Mesenchymal stem cell (in vitro differentiated cells and primary cell): ENCODE data around the gene FGGY.

Experiments used
- DNase-seq: peaks from one replicate; pipeline ENCODE4 v3.0.0-alpha.2; 2013
- H2AFZ ChIP-seq: one replicate; pipeline ENCODE4 v1.6.1; 2013; ENCODE audit warnings: low read depth, mild to moderate bottlenecking, control low read depth, inconsistent platforms, low read length, moderate library complexity
- H2AK5ac ChIP-seq: 2 replicates; pipeline ENCODE4 v1.6.1; 2013; ENCODE audit warnings: low read length, moderate library complexity, mild to moderate bottlenecking, inconsistent platforms; ENCODE audit not compliant: severe bottlenecking
- H2BK120ac ChIP-seq: one replicate; pipeline ENCODE4 v1.6.1; 2013; ENCODE audit warnings: low read depth, mild to moderate bottlenecking, inconsistent platforms, low read length, moderate library complexity
- H2BK12ac ChIP-seq, 2 experiments: one replicate each; pipeline ENCODE4 v1.6.1; 2013; ENCODE audit warnings: inconsistent platforms in 2 of 2, low read length in 2 of 2, mild to moderate bottlenecking in 2 of 2, moderate library complexity in 2 of 2, control low read depth in 1 of 2
- H2BK15ac ChIP-seq: one replicate; pipeline ENCODE4 v1.6.1; 2013; ENCODE audit warnings: mild to moderate bottlenecking, low read depth, inconsistent platforms; ENCODE audit not compliant: poor library complexity, severe bottlenecking
- H2BK5ac ChIP-seq: 2 replicates; pipeline ENCODE4 v1.6.1; 2013; ENCODE audit warnings: low read depth, mild to moderate bottlenecking, low read length, control low read depth, inconsistent platforms; ENCODE audit not compliant: poor library complexity, severe bottlenecking
- H3K14ac ChIP-seq, 2 experiments: one replicate each; pipeline ENCODE4 v1.6.1; 2013; ENCODE audit warnings: inconsistent platforms in 2 of 2, low read length in 2 of 2, control low read depth in 1 of 2, mild to moderate bottlenecking in 1 of 2, moderate library complexity in 1 of 2
- H3K18ac ChIP-seq, 2 experiments: one replicate each; pipeline ENCODE4 v1.6.1; 2013; ENCODE audit warnings: inconsistent platforms in 2 of 2, low read length in 2 of 2, control low read depth in 1 of 2, low read depth in 1 of 2, mild to moderate bottlenecking in 1 of 2
- H3K23ac ChIP-seq, 2 experiments: one replicate each; pipeline ENCODE4 v1.6.1; 2013; ENCODE audit warnings: inconsistent platforms in 2 of 2, low read length in 2 of 2, mild to moderate bottlenecking in 2 of 2, moderate library complexity in 2 of 2, control low read depth in 1 of 2
- H3K27ac ChIP-seq: 2 replicates; pipeline ENCODE4 v1.5.1; 2013; ENCODE audit warnings: mild to moderate bottlenecking, moderate library complexity, low read length, control low read depth, inconsistent platforms; ENCODE audit not compliant: poor library complexity, severe bottlenecking
- H3K27me3 ChIP-seq, 2 experiments: 2 replicates each; pipeline versions ENCODE4 v1.6.1 to v1.7.0; 2013; ENCODE audit warnings: low read length in 2 of 2, mild to moderate bottlenecking in 2 of 2, moderate library complexity in 2 of 2, control low read depth in 1 of 2, inconsistent platforms in 1 of 2; ENCODE audit not compliant: control insufficient read depth in 1 of 2, insufficient read depth in 1 of 2
- H3K36me3 ChIP-seq, 2 experiments: 2 replicates each; pipeline versions ENCODE4 v1.6.1 to v1.7.0; 2013; ENCODE audit warnings: low read length in 2 of 2, control low read depth in 1 of 2, inconsistent platforms in 1 of 2, low read depth in 1 of 2, mild to moderate bottlenecking in 1 of 2; ENCODE audit not compliant: insufficient read depth in 2 of 2, control insufficient read depth in 1 of 2
- H3K4ac ChIP-seq, 2 experiments: one replicate each; pipeline ENCODE4 v1.6.1; 2013; ENCODE audit warnings: inconsistent platforms in 2 of 2, low read length in 2 of 2, mild to moderate bottlenecking in 2 of 2, moderate library complexity in 2 of 2, control low read depth in 1 of 2, low read depth in 1 of 2
- H3K4me1 ChIP-seq: 2 replicates; pipeline ENCODE4 v1.6.1; 2013; ENCODE audit warnings: low read depth, low read length, control low read depth; ENCODE audit not compliant: control insufficient read depth, insufficient read depth
- H3K4me2 ChIP-seq: 2 replicates; pipeline ENCODE4 v1.6.1; 2013; ENCODE audit warnings: low read length, mild to moderate bottlenecking, inconsistent platforms; ENCODE audit not compliant: poor library complexity, severe bottlenecking
- H3K4me3 ChIP-seq, 2 experiments: 2 replicates each; pipeline versions ENCODE4 v1.5.1 to v1.7.0; 2013; ENCODE audit warnings: low read length in 2 of 2, mild to moderate bottlenecking in 2 of 2, control low read depth in 1 of 2, low read depth in 1 of 2; ENCODE audit not compliant: insufficient read depth in 1 of 2
- H3K79me1 ChIP-seq: replicated peaks from 2 replicates; pipeline ENCODE4 v1.6.1; 2013; ENCODE audit warnings: mild to moderate bottlenecking, control low read depth, low read length, inconsistent platforms; ENCODE audit not compliant: poor library complexity, severe bottlenecking
- H3K9ac ChIP-seq: 2 replicates; pipeline ENCODE4 v1.7.0; 2013; ENCODE audit warnings: mild to moderate bottlenecking, low read length, moderate library complexity
- H3K9me3 ChIP-seq: 2 replicates; pipeline ENCODE4 v1.7.0; 2013; ENCODE audit warnings: mild to moderate bottlenecking, low read length; ENCODE audit not compliant: control insufficient read depth
- H4K8ac ChIP-seq: one replicate; pipeline ENCODE4 v1.6.1; 2013; ENCODE audit warnings: inconsistent platforms, mild to moderate bottlenecking, low read length, moderate library complexity
- H4K91ac ChIP-seq: one replicate; pipeline ENCODE4 v1.6.1; 2013; ENCODE audit warnings: mild to moderate bottlenecking, low read length, inconsistent platforms
- WGBS: methylation state at CpG from one replicate; pipeline ENCODE4 v1.1.7; 2013; ENCODE audit warnings: mixed read lengths; 5-methylcytosine and 5-hydroxymethylcytosine counted together

FGGY gene

DNA sequence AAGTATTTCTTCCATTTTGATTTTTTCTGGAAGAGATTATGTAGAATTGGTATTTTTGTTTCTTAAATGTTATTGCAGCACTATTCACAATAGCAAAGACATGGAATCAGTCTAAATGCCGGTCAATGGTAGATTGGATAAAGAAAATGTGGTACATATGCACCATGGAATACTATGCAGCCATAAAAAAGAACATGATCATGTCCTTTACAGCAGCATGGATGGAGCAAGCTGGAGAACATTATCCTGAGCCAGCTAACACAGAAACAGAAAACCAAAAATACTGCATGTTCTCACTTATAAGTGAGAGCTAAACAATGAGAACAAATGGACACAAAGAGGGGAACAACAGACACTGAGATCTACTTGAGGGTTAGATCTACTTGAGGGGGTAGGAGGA is 5.4 kb downstream of the FGGY start:
- Histone ChIP-seq H3K23ac (no peak overlapping the region), H3K27ac (no peak overlapping the region), H3K14ac (no peak overlapping the region), H2AK5ac (no peak overlapping the region), H2BK120ac (no peak overlapping the region), H3K4me1 (peaks cover 3% of the 10 kb centered on the region), H2BK15ac (no peak overlapping the region), H3K9ac (no peak overlapping the region), H3K4me2 (no peak overlapping the region), H2BK5ac (no peak overlapping the region), H3K36me3 (peaks cover 0 to 10% of the 10 kb centered on the region in 2 experiments), H2AFZ (no peak overlapping the region), H3K27me3 (no peaks in the 10 kb centered on the region), H3K18ac (no peak overlapping the region), H3K4ac (no peak overlapping the region), H2BK12ac (no peak overlapping the region), H3K4me3 (no peak overlapping the region), H4K8ac (no peak overlapping the region), H3K9me3 (peaks cover 18% of the 10 kb centered on the region), H3K79me1 (peaks cover 12% of the 10 kb centered on the region), H4K91ac (no peak overlapping the region)
- no peak for DNase-seq
- no CpG with 5 or more reads among the region's 1 CpG for WGBS

GRCh38 chr1:59302871-59303270 is 6.0 kb downstream of the FGGY start:
- Histone ChIP-seq H3K27me3 (no peaks in the 10 kb centered on the region), H3K4me1 (peaks cover 3% of the 10 kb centered on the region), H2BK120ac (no peak overlapping the region), H3K4ac (no peak overlapping the region), H3K23ac (no peak overlapping the region), H4K8ac (no peak overlapping the region), H3K27ac (no peak overlapping the region), H3K9me3 (peaks cover 18% of the 10 kb centered on the region), H2AFZ (no peak overlapping the region), H3K79me1 (peaks cover 12% of the 10 kb centered on the region), H3K18ac (no peak overlapping the region), H3K4me2 (no peak overlapping the region), H3K4me3 (no peak overlapping the region), H3K9ac (no peak overlapping the region), H2BK12ac (no peak overlapping the region), H2AK5ac (no peak overlapping the region), H2BK15ac (no peak overlapping the region), H2BK5ac (no peak overlapping the region), H4K91ac (no peak overlapping the region), H3K36me3 (peaks cover 0 to 10% of the 10 kb centered on the region in 2 experiments), H3K14ac (no peak overlapping the region)
- DNase-seq, result no peak
- WGBS, result 56% methylated on average over 1 of the region's 2 CpGs

GRCh38 chr1:59305188-59305587 is 8.3 kb downstream of the FGGY start:
- H3K18ac ChIP-seq, result no peak overlapping the region
- no peak overlapping the region for H3K4me3 ChIP-seq
- H2BK12ac ChIP-seq, result no peak overlapping the region
- H3K14ac ChIP-seq, result no peak overlapping the region
- no peak overlapping the region for H3K4ac ChIP-seq
- H3K23ac ChIP-seq, result no peak overlapping the region
- no peak overlapping the region for H2BK5ac ChIP-seq
- peaks cover 4% of the 10 kb centered on the region for H3K79me1 ChIP-seq
- peaks cover 0 to 10% of the 10 kb centered on the region in 2 experiments for H3K36me3 ChIP-seq
- no peaks in the 10 kb centered on the region for H3K27me3 ChIP-seq
- H4K91ac ChIP-seq, result no peak overlapping the region
- no peak overlapping the region for H2BK120ac ChIP-seq
- H3K9ac ChIP-seq, result no peak overlapping the region
- H2AK5ac ChIP-seq, result no peak overlapping the region
- H2BK15ac ChIP-seq, result no peak overlapping the region
- H3K9me3 ChIP-seq, result peaks cover 18% of the 10 kb centered on the region
- no peak overlapping the region for H2AFZ ChIP-seq
- no peak for DNase-seq
- no peak overlapping the region for H3K27ac ChIP-seq
- no peak overlapping the region for H3K4me2 ChIP-seq
- no peaks in the 10 kb centered on the region for H3K4me1 ChIP-seq
- no peak overlapping the region for H4K8ac ChIP-seq

DNA sequence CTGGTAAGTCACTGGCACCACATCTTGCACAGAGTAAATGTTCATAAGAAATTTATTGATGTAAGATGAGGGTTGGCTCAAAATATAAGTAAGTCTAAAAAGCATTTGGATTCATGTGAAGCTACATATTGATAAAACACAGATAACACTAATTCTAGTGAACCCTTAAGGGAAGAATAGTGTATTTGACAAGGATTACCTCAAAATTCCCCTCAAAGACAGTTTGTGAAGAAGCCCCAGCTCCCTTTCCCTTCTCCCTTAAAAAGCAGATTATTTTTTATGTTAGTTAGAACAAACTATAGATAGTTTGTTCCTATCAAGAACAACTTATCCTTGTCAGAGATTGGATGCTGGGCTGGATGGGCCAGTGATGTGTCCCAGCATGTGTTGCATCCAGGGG is 10.7 kb downstream of the FGGY start:
- H3K79me1 ChIP-seq, result peaks cover 4% of the 10 kb centered on the region
- no peak overlapping the region for H3K9ac ChIP-seq
- peaks cover 0 to 5% of the 10 kb centered on the region in 2 experiments for H3K36me3 ChIP-seq
- H2BK12ac ChIP-seq, result no peak overlapping the region
- no peak for DNase-seq
- no peak overlapping the region for H3K23ac ChIP-seq
- no peak overlapping the region for H3K18ac ChIP-seq
- no peak overlapping the region for H2AK5ac ChIP-seq
- no peak overlapping the region for H2BK120ac ChIP-seq
- no peak overlapping the region for H3K14ac ChIP-seq
- no peaks in the 10 kb centered on the region for H3K27me3 ChIP-seq
- H2AFZ ChIP-seq, result no peak overlapping the region
- no peak overlapping the region for H4K8ac ChIP-seq
- no peak overlapping the region for H4K91ac ChIP-seq
- no peak overlapping the region for H2BK15ac ChIP-seq
- no peak overlapping the region for H2BK5ac ChIP-seq
- H3K4me2 ChIP-seq, result no peak overlapping the region
- H3K4me3 ChIP-seq, result no peak overlapping the region
- H3K4ac ChIP-seq, result no peak overlapping the region
- H3K9me3 ChIP-seq, result peaks cover 13% of the 10 kb centered on the region
- H3K4me1 ChIP-seq, result no peaks in the 10 kb centered on the region
- H3K27ac ChIP-seq, result no peak overlapping the region
